SK-N-SH (cell line): Measurements from ENCODE around the gene CAPG. TPM values are rescaled to one million over a fixed set of nuclear protein-coding genes. Genes with fewer than 3 reads are reported as not detected.
"Not testable (repeated sequence)": the region's sequence is repeated elsewhere in the genome, so short reads cannot be mapped to it uniquely, and the experiment has no call there.

ENCODE experiments used
- CTCF ChIA-PET: fragments of 300-600, 350-600 bp; formaldehyde crosslinking; extraction: SDS; loops from one replicate; lab custom pipeline; 2021; lab: Yijun Ruan, JAX
- POLR2A ChIA-PET: fragments of 350-600 bp; sonication (Branson Sonifier 250); formaldehyde crosslinking; extraction: SDS; loops from one replicate; lab custom pipeline; 2020; ENCODE audit warnings: antibody characterized with exemption, inconsistent platforms; lab: Yijun Ruan, JAX
- DNase-seq: peaks from one replicate; pipeline ENCODE4 v3.0.0; 2012
- H2AFZ ChIP-seq: fragments of 200-600 bp; sonication (generic); 2 replicates; pipeline ENCODE4 v1.8.1; 2016; ENCODE audit warnings: antibody characterized with exemption, mild to moderate bottlenecking, low read depth
- H3F3A ChIP-seq: fragments of 200-600 bp; sonication (generic); replicated peaks from 2 replicates; pipeline ENCODE3; 2016; ENCODE audit warnings: antibody characterized with exemption, mild to moderate bottlenecking; ENCODE audit not compliant: insufficient read depth
- H3K27ac ChIP-seq, 2 experiments: fragments of 200-500 bp in 1 of 2; fragments of 200-600 bp in 1 of 2; sonication (Bioruptor generic) in 1 of 2; sonication (generic), shearing (Covaris generic) in 1 of 2; 2 replicates each; pipeline versions ENCODE4 v1.5.1 to v1.6.1; 2014 to 2016; ENCODE audit warnings: low read depth in 2 of 2, inconsistent platforms in 1 of 2, low read length in 1 of 2, mild to moderate bottlenecking in 1 of 2, mixed read lengths in 1 of 2
- H3K27me3 ChIP-seq: fragments of 200-600 bp; sonication (generic), shearing (Covaris generic); 2 replicates; pipeline ENCODE4 v1.6.1; 2016; ENCODE audit warnings: mixed run types; ENCODE audit not compliant: insufficient read depth
- H3K36me3 ChIP-seq, 2 experiments: fragments of 200-500 bp in 1 of 2; fragments of 200-600 bp in 1 of 2; sonication (Bioruptor generic) in 1 of 2; sonication (generic) in 1 of 2; replicated peaks in 1 of 2; 2 replicates each; pipeline versions ENCODE3 to v1.5.1; 2014 to 2016; ENCODE audit warnings: low read length in 1 of 2, mild to moderate bottlenecking in 1 of 2; ENCODE audit not compliant: insufficient read depth in 2 of 2, control insufficient read depth in 1 of 2
- H3K4me1 ChIP-seq, 2 experiments: fragments of 200-500 bp in 1 of 2; fragments of 200-600 bp in 1 of 2; sonication (Bioruptor generic) in 1 of 2; sonication (generic), shearing (Covaris generic) in 1 of 2; 2 replicates each; pipeline versions ENCODE4 v1.5.1 to v1.6.1; 2014 to 2016; ENCODE audit warnings: low read depth in 1 of 2, low read length in 1 of 2, mixed run types in 1 of 2; ENCODE audit not compliant: insufficient read depth in 2 of 2, control insufficient read depth in 1 of 2
- H3K4me2 ChIP-seq: fragments of 200-600 bp; sonication (generic), shearing (Covaris generic); 2 replicates; pipeline ENCODE4 v1.6.1; 2017; ENCODE audit warnings: mixed run types
- H3K4me3 ChIP-seq, 2 experiments: fragments of 200-500 bp in 1 of 2; fragments of 200-600 bp in 1 of 2; sonication (Bioruptor generic) in 1 of 2; sonication (generic), shearing (Covaris generic) in 1 of 2; 2 replicates each; pipeline versions ENCODE4 v1.5.1 to v1.8.1; 2014 to 2016; ENCODE audit warnings: low read depth in 2 of 2, inconsistent platforms in 1 of 2, low read length in 1 of 2, mild to moderate bottlenecking in 1 of 2, mixed read lengths in 1 of 2, moderate library complexity in 1 of 2
- H3K79me2 ChIP-seq: fragments of 200-600 bp; sonication (generic); 2 replicates; pipeline ENCODE4 v1.8.1; 2017; ENCODE audit warnings: mild to moderate bottlenecking; ENCODE audit not compliant: insufficient read depth
- H3K9ac ChIP-seq: fragments of 200-600 bp; sonication (generic); 2 replicates; pipeline ENCODE4 v1.6.1; 2017; ENCODE audit warnings: mixed run types
- H3K9me2 ChIP-seq: fragments of 200-600 bp; sonication (generic); 2 replicates; pipeline ENCODE4 v1.6.1; 2017; ENCODE audit warnings: mixed run types
- H3K9me3 ChIP-seq: fragments of 200-600 bp; sonication (generic); 2 replicates; pipeline ENCODE4 v1.6.1; 2017; ENCODE audit warnings: mixed run types, mild to moderate bottlenecking, moderate library complexity
- H4K20me1 ChIP-seq: fragments of 200-600 bp; sonication (generic); 2 replicates; pipeline ENCODE4 v1.6.1; 2017; ENCODE audit warnings: mild to moderate bottlenecking, mixed run types; ENCODE audit not compliant: insufficient read depth
- FOSL2 ChIP-seq: IDR thresholded peaks from 2 replicates; pipeline ENCODE4 v1.4.0; 2012; ENCODE audit warnings: low read depth, mild to moderate bottlenecking, moderate library complexity, borderline replicate concordance
- FOXM1 ChIP-seq: IDR thresholded peaks from 2 replicates; pipeline ENCODE4 v1.4.0; 2012; ENCODE audit warnings: low read depth, mild to moderate bottlenecking
- GABPA ChIP-seq: IDR thresholded peaks from 2 replicates; pipeline ENCODE4 v1.4.0; 2012; ENCODE audit warnings: low read depth, mild to moderate bottlenecking
- GATA2 ChIP-seq: sonication (generic); formaldehyde crosslinking; IDR thresholded peaks from 2 replicates; pipeline ENCODE4 v1.5.0; 2020; ENCODE audit warnings: mild to moderate bottlenecking, missing genetic modification reagents
- JUND ChIP-seq: IDR thresholded peaks from 2 replicates; pipeline ENCODE4 v1.4.0; 2012
- NFIC ChIP-seq: IDR thresholded peaks from 2 replicates; pipeline ENCODE4 v1.4.0; 2012; ENCODE audit warnings: borderline replicate concordance
- NRF1 ChIP-seq: IDR thresholded peaks from 2 replicates; pipeline ENCODE4 v1.6.1; 2012; ENCODE audit warnings: low read depth, mild to moderate bottlenecking, low read length
- RCOR1 ChIP-seq: fragments of 150-350 bp; IDR thresholded peaks from 2 replicates; pipeline ENCODE4 v1.6.1; 2017; ENCODE audit warnings: antibody characterized with exemption, low read length
- SIN3A ChIP-seq: IDR thresholded peaks from 2 replicates; pipeline ENCODE4 v1.6.1; 2012; ENCODE audit warnings: low read depth, mild to moderate bottlenecking, low read length, moderate library complexity, borderline replicate concordance
- SMC3 ChIP-seq: IDR thresholded peaks from 2 replicates; pipeline ENCODE4 v1.6.1; 2012; ENCODE audit warnings: low read depth, low read length, improper control_type of control experiment
- WGBS: methylation state at CpG from one replicate; pipeline ENCODE4 v1.1.6; 2017; ENCODE audit warnings: low lambda C conversion rate; 5-methylcytosine and 5-hydroxymethylcytosine counted together
- polyA plus RNA-seq, 3 experiments: library from polyadenylated mRNA; depleted of rRNA; stranded (reverse); fragments of >200 nt; gene quantifications; 2 replicates each; pipeline ENCODE4 v1.2.3, GENCODE V29; 2012
- TF ChIP-seq, protein P1 (sequence below): IDR thresholded peaks from 2 replicates; pipeline ENCODE4 v1.4.0; 2012; ENCODE audit warnings: low read depth, borderline replicate concordance
- TF ChIP-seq, protein P2 (sequence below): IDR thresholded peaks from 2 replicates; pipeline ENCODE4 v1.4.0; 2012; ENCODE audit warnings: low read depth
- TF ChIP-seq, protein P3 (sequence below): IDR thresholded peaks from 2 replicates; pipeline ENCODE4 v1.4.0; 2012; ENCODE audit warnings: low read depth, borderline replicate concordance

Gene CAPG
- polyA plus RNA-seq, 1 of the 3 experiments (the other 2 are of a cell fraction): 1.2 TPM

DNA sequence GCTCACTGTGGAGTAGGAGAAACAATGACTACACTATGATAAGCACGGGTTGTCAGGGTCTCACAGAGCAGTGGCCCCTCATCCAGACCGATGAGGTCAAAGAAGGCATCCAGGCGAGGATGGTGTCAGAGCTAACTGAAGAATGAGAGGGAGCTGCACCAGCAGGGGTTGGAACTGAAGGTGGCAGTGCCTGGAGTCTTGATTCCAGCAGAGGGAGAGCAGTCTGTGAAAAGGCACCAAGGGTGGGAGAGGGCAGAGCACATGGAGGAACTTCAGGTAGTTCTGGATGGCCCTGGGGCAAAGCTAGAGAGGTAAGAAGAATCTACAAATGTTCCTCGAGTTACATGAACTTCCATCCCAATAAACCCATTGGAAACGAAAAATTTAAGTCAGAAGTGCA is 43.0 kb downstream of the CAPG start:
- no peaks in the 10 kb centered on the region for H3K79me2 ChIP-seq
- TF ChIP-seq, protein P1, sequence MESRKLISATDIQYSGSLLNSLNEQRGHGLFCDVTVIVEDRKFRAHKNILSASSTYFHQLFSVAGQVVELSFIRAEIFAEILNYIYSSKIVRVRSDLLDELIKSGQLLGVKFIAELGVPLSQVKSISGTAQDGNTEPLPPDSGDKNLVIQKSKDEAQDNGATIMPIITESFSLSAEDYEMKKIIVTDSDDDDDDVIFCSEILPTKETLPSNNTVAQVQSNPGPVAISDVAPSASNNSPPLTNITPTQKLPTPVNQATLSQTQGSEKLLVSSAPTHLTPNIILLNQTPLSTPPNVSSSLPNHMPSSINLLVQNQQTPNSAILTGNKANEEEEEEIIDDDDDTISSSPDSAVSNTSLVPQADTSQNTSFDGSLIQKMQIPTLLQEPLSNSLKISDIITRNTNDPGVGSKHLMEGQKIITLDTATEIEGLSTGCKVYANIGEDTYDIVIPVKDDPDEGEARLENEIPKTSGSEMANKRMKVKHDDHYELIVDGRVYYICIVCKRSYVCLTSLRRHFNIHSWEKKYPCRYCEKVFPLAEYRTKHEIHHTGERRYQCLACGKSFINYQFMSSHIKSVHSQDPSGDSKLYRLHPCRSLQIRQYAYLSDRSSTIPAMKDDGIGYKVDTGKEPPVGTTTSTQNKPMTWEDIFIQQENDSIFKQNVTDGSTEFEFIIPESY: no peak
- TF ChIP-seq SMC3 (no peak), JUND (no peak), FOSL2 (no peak), FOXM1 (no peak), SIN3A (no peak)
- H3K9me3 ChIP-seq: no peaks in the 10 kb centered on the region
- ChIA-PET POLR2A (no interaction called here), CTCF (interaction anchor here (1.3 to 1.4 kb wide), 2 partner anchors 8 to 185 kb away, joined by 3 read pairs; no protein-coding TSS in a partner anchor)
- no peak overlapping the region for H3K4me3 ChIP-seq
- no peaks in the 10 kb centered on the region for H3K9me2 ChIP-seq
- no peaks in the 10 kb centered on the region for H3K4me1 ChIP-seq
- no peaks in the 10 kb centered on the region for H4K20me1 ChIP-seq
- no peak overlapping the region for H3K4me2 ChIP-seq
- H3K27ac ChIP-seq: no peak overlapping the region
- 76% methylated on average over 5 of the region's 5 CpGs for WGBS
- DNase-seq: no peak
- H3F3A ChIP-seq: no peaks in the 10 kb centered on the region
- H3K27me3 ChIP-seq: no peaks in the 10 kb centered on the region
- H3K9ac ChIP-seq: no peak overlapping the region
- peaks cover 8 to 11% of the 10 kb centered on the region in 2 experiments for H3K36me3 ChIP-seq
- no peak overlapping the region for H2AFZ ChIP-seq

DNA sequence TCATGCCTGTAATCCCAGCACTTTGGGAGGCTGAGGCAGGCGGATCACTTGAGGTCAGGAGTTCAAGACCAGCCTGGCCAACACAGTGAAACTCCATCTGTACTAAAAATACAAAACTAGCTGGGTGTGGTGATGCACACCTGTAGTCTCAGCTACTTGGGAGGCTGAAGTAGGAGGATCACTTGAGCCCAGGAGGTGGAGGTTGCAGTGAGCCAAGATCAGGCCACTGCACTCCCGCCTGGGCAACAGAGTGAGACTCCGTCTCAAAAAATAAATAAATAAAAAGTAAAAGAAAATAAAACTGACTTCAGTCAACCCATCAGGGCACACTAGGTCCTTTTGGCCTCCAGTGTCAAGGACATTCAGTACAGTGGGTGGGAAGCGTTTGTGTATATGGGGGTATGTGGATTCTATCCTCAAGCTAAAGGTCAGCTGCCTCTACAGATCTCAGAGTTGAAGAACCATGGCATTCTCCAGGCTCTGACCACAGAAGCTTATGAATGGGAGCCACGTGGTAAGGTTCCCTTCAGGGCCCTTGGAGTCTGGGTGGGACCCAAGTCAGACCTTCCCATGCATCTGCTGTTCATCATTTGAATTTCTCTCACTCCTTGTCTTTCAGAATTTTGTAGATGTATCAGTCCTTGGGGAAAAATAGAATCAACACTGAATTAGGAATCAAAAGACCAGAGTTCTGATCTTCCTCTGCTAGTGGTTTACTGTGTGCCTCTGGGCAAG is 47.3 kb downstream of the CAPG start:
- H3K9ac ChIP-seq, CTCF ChIA-PET, H3K27ac ChIP-seq, H3K4me2 ChIP-seq, H3K9me3 ChIP-seq, H2AFZ ChIP-seq, H3K4me3 ChIP-seq, H3F3A ChIP-seq, H3K27me3 ChIP-seq, POLR2A ChIA-PET, DNase-seq, H4K20me1 ChIP-seq, H3K9me2 ChIP-seq, H3K4me1 ChIP-seq: not testable (repeated sequence)
- H3K79me2 ChIP-seq: peaks cover 14% of the 10 kb centered on the region
- peaks cover 16 to 19% of the 10 kb centered on the region in 2 experiments for H3K36me3 ChIP-seq
- 85% methylated on average over 4 of the region's 5 CpGs for WGBS

DNA sequence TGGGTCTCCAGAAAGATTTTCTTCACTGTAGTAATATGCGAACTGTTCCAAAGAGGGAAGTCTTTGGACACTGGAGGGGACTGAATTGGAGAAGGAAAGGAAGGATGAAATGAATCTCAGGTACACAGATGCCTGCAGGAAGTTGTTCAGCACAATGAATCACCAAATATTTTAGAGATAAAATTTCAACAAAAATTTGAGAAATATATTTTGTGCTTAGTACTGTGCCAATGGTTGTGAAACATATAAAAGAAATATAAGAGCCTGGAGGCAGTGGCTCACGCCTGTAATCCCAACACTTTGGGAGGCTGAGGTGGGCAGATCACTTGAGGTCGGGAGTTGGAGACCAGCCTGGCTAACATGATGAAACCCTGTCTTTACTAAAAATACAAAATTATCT is 52.4 kb downstream of the CAPG start:
- no peak for DNase-seq
- no peak overlapping the region for H3K4me2 ChIP-seq
- no peaks in the 10 kb centered on the region for H3K9me2 ChIP-seq
- no peak overlapping the region for H2AFZ ChIP-seq
- H3F3A ChIP-seq: no peaks in the 10 kb centered on the region
- H3K9me3 ChIP-seq: no peaks in the 10 kb centered on the region
- peaks cover 5 to 10% of the 10 kb centered on the region in 2 experiments; a peak in 2 of 4 replicates for H3K4me1 ChIP-seq
- peaks cover 53% of the 10 kb centered on the region for H3K79me2 ChIP-seq
- H3K4me3 ChIP-seq: no peak overlapping the region
- H3K27me3 ChIP-seq: no peaks in the 10 kb centered on the region
- H3K9ac ChIP-seq: no peak overlapping the region
- H3K36me3 ChIP-seq: peaks cover 18 to 24% of the 10 kb centered on the region in 2 experiments
- POLR2A ChIA-PET: no interaction called here
- H3K27ac ChIP-seq: no peak overlapping the region
- no peaks in the 10 kb centered on the region for H4K20me1 ChIP-seq
- TF ChIP-seq, protein P2, sequence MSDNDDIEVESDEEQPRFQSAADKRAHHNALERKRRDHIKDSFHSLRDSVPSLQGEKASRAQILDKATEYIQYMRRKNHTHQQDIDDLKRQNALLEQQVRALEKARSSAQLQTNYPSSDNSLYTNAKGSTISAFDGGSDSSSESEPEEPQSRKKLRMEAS: no peak
- TF ChIP-seq GATA2 (no peak), NFIC (no peak), GABPA (no peak), RCOR1 (no peak), NRF1 (no peak)
- TF ChIP-seq, protein P3, sequence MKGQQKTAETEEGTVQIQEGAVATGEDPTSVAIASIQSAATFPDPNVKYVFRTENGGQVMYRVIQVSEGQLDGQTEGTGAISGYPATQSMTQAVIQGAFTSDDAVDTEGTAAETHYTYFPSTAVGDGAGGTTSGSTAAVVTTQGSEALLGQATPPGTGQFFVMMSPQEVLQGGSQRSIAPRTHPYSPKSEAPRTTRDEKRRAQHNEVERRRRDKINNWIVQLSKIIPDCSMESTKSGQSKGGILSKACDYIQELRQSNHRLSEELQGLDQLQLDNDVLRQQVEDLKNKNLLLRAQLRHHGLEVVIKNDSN: no peak
- TF ChIP-seq, all 33 proteins: peak for 0
- CTCF ChIA-PET: interaction anchor here (1.2 to 1.4 kb wide), 2 partner anchors 16 to 194 kb away, joined by 4 read pairs; no protein-coding TSS in a partner anchor
- WGBS: 83% methylated on average over 3 of the region's 3 CpGs
